ENCODE measurements around the gene DUSP15.

DUSP15 gene

DNA sequence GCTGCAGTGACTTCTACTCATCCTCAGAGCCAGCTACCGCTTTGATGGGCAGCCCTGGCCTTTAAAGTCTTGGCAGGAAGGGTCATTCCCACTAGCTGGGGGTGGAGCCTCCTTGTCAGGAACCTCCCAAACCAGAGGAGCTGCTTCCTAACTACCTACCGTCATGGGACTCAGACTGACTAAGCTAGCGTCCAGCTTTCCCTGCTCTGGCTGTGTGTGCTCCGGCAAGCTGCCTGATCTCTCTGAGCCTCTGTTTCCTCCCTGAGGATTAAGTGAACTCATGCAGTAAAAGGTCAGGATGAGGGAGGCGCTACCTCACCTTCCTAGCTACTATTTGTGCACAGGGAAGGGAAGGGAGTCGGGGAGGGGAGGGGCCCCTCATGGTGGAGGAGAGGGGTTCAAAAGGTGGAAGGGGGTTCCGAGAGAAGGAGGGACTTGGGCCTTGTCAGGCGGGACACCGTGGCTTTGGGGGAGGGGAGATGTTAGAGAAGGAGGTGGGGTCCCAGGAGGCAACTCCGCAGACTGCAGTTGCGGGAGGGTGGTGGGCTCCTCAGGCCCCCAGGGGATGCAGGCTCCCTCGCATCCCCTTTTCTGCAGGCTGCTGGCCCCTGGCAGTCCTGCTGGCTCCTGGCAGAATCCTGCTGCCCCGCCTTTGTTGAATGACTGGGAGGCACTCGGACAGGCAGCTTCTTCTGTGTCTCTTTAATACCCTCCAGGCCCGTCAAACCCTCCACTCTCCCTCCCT lies 9.8 kb downstream of the DUSP15 start:
- no peak for DNase-seq (ENCODE audit: low spot score)

GRCh38 chr20:31859998-31860380 lies 10.3 kb downstream of the DUSP15 start:
- DNase-seq (ENCODE audit: low spot score), result no peak

GRCh38 chr20:31859266-31859997 lies 10.9 kb downstream of the DUSP15 start:
- no peak for DNase-seq (ENCODE audit: low spot score)

DNA sequence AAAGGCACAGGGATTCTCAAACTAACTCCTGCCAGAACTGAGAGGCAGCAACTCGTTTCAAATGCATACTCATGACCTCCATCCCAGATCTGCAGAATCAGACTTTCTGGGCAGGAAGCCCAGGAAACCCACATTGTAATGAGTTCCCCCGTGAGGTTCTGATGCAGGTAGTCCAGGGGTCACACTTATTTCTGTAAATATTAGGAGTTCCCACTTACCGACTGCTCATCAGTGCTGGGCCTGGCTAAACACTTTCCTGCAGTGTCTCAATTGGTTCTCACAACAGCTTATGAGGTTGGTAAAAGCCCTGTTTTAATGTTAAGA lies 11.6 kb downstream of the DUSP15 start:
- no peak for DNase-seq (ENCODE audit: low spot score)

GRCh38 chr20:31857861-31858759 lies 12.2 kb downstream of the DUSP15 start:
- DNase-seq (ENCODE audit: low spot score), result no peak

- no peak for DNase-seq (ENCODE audit: low spot score)
These were observed 13.8 kb downstream of the DUSP15 start for GRCh38 chr20:31856516-31856915.

GRCh38 chr20:31853481-31853880 lies 16.8 kb downstream of the DUSP15 start:
- DNase-seq (ENCODE audit: low spot score), result no peak

DNA sequence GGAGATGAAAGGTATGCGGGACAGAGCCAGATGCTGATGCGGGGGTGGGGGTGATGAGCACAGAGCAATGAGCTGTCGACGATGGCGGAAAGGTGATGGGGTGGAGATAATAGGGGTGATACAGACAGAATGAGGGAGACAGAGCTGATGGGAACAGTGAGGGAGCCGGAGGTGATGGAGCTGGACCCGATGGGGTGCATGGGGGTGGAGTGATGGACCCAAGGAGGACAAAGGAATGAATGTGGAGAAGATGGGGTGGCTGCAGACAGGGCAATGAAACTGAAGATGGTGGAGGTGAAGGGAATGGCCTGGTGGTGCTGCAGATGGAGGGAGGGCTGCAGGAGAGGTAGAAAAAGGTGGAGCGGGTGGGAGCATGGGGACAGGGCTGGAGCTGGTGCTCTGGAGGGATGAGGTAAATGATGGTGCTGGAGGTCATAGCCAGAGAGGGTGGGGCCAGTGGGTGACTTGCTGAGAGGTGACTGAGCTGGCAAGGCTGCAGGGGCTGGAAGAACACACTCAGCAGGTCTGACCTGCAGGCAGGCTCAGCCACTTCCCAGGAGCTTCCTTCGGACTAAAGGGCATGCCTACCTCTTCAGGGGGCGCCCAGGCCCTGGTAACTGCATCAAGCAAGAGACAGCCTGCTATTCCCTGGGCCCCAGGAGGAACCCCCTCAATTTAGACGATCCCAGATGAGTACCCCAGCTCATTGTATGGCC lies 18.9 kb downstream of the DUSP15 start:
- DNase-seq (ENCODE audit: low spot score), result no peak

- DNase-seq (ENCODE audit: low spot score), result no peak
These were observed 20.9 kb downstream of the DUSP15 start for GRCh38 chr20:31849306-31849930.

- no peak for DNase-seq (ENCODE audit: low spot score)
These were observed 22.0 kb downstream of the DUSP15 start for GRCh38 chr20:31848088-31848999.

GRCh38 chr20:31846793-31847138 lies 23.6 kb downstream of the DUSP15 start:
- DNase-seq (ENCODE audit: low spot score), result no peak

GRCh38 chr20:31845300-31845863 lies 24.9 kb downstream of the DUSP15 start, which contains the start of gene FOXS1:
Gene FOXS1 (minus strand): TSS chr20:31845604. CDS start chr20:31845542, 62 bp downstream.
- no peak for DNase-seq (ENCODE audit: low spot score)

GRCh38 chr20:31844737-31845299 lies 25.5 kb downstream of the DUSP15 start:
- DNase-seq (ENCODE audit: low spot score), result no peak

- DNase-seq (ENCODE audit: low spot score), result no peak
These were observed 26.4 kb downstream of the DUSP15 start for GRCh38 chr20:31843881-31844280.

DNA sequence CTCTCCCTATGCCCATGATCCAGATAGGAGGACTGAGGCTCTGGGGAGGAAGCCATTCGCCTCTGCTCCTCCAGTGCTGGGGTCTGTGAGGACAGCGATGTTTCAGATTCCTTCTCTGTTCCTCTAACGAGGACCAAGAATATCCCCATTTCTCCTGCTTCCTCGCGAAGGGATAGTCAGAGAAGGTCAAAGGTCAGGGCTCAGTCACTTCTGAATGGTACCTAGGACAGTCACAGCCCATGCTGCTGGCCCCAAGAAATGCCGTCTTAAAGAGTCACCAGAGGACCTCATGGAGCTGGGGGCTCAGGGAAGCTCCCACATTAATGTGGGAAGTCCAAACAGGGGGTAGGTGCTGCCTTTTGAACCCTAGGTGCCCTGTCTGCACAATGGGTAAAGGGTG lies 27.0 kb downstream of the DUSP15 start:
- DNase-seq (ENCODE audit: low spot score), result no peak

GRCh38 chr20:31842471-31843157 lies 27.7 kb downstream of the DUSP15 start:
- no peak for DNase-seq (ENCODE audit: low spot score)

- DNase-seq (ENCODE audit: low spot score), result no peak
These were observed 28.4 kb downstream of the DUSP15 start for GRCh38 chr20:31841928-31842327.

- DNase-seq (ENCODE audit: low spot score), result no peak
These were observed 29.2 kb downstream of the DUSP15 start for GRCh38 chr20:31840906-31841816.
